HG03108 (cell line): ENCODE measurements around the gene ANTXR1.

ENCODE experiments used
- ATAC-seq: cut with Tn5 transposase; IDR thresholded peaks from one replicate; pipeline ENCODE4 v1.9.1; 2021; ENCODE audit warnings: moderate library complexity; ENCODE audit not compliant: unreplicated experiment

The ANTXR1 gene

GRCh38 chr2:69096326-69097095 is 83.5 kb downstream of the ANTXR1 start:
- ATAC-seq = no peak

DNA sequence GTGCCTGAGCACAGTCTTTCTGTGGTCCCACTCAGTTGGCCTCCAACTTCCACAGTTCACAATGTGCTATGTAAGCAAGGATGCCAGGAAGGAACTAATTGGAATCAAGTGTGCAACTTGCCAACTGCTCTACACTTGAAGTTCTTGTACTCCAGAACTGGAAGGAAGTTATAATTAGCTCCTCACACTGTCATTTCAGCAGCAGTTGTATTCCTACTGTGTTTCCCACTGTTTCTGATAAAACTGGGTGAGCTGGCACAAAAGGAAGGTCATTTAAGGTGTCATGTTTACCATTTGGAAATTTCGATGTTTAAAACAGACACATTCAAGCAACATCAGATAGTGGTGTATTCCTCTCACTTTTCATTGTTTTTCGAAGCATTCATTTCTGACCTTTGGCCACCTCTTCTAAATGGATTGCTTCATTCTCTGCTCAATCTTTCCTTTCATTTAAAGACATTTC is 84.2 kb downstream of the ANTXR1 start:
- ATAC-seq = no peak

DNA sequence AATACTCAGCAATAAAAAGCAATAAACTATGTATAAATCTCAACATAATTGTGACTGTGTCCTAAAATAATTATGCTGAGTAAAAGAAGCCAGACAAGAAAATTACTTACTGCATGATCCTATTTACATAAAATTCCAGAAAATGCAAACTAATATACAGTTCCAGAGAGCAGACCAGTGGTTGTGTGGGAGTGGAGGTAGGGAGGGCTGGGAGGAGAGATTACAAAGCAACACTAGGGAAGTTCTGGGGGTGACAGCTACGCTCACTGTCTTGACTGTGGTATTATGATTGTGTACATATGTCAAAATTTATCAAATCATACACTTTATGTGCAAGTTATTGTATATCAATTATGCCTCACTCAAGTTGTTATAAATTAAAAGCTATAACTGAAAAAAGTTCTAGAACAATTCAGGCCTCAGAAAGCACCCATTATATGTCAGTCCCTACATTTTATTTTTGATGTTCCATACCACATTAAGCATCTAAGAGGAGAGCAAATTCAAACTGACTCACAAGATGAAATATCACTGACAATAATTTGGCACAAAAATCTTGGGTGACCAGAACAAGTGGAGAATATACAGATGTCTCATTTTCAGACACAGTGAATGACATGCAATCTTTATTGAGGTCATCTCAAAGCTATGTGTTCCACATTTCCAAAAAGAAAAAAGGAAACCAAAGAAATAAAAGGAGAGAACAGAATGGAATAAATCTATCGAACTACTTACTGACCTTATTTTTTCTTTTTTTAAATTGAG is 85.1 kb downstream of the ANTXR1 start:
- ATAC-seq = no peak

- ATAC-seq = no peak
These were observed 86.6 kb downstream of the ANTXR1 start for GRCh38 chr2:69099541-69099940.

- no peak for ATAC-seq
These were observed 87.3 kb downstream of the ANTXR1 start for GRCh38 chr2:69100220-69100723.

- ATAC-seq = no peak
These were observed 89.1 kb downstream of the ANTXR1 start for GRCh38 chr2:69102041-69102593.

- ATAC-seq = no peak
These were observed 90.4 kb downstream of the ANTXR1 start for GRCh38 chr2:69103419-69103818.

GRCh38 chr2:69104261-69104660 is 91.3 kb downstream of the ANTXR1 start:
- no peak for ATAC-seq

DNA sequence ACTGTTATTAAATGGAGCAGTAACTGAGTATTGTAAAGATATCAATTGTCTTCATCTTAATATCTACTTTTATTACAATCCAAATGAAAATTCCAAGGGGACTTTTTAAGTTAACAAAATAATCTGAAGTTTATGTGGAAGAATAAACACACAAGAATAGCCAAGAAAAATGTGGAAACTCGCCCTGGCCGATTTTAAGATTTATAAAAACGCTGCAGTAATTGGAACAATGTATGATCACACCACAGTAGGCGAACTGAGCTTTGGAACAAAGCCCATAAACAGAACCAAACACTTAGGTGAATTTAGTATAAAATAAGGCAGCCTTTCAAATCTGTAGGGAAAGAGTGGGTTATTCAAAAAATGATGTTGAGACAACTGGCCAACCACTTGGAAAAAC is 96.3 kb downstream of the ANTXR1 start:
- ATAC-seq = no peak

- no peak for ATAC-seq
These were observed 98.1 kb downstream of the ANTXR1 start for GRCh38 chr2:69111076-69111475.

- no peak for ATAC-seq
These were observed 100.6 kb downstream of the ANTXR1 start for GRCh38 chr2:69113627-69114026.

GRCh38 chr2:69114534-69114933 is 101.6 kb downstream of the ANTXR1 start:
- no peak for ATAC-seq

DNA sequence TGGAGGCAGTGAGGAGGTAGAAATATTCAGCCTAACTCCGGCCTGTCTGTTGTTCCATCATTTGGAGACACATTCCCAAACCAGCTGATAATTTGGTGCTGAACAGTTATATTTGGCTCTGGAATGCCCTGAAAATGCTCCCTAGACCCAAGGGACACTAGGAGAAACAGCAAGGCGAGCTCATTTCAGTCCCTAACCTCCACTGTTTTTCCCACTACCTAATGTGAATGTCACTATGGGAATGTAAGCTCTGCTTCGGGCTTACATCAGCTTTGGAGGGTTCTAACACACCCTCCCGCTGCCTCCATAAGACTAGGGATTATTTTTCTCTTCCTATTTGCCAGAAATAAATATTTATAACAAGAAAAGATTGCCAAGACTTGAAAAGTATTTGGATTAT is 103.5 kb downstream of the ANTXR1 start:
- ATAC-seq = no peak

GRCh38 chr2:69118609-69119008 is 105.6 kb downstream of the ANTXR1 start:
- no peak for ATAC-seq

- ATAC-seq = no peak
These were observed 106.3 kb downstream of the ANTXR1 start for GRCh38 chr2:69119104-69119894.

GRCh38 chr2:69122271-69122670 is 109.3 kb downstream of the ANTXR1 start:
- ATAC-seq = no peak

DNA sequence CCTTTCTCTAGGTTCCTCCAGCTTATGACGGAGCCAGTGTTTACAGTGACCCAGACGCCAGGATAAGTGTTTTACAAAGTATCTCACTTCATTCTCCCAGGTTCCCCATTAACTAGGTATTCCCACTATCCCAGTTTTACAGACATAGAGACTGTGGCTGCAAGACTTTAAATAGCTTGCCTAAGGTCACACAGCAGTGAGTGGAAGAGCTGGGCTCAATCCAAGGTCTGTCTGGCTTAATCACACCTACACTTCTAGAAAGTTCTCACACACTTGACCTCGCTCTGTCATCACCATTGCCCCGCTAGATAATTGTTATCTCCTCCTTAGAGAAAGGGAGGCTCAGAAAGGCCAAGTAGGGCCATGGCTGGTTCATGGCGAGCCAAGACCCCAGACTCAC is 110.2 kb downstream of the ANTXR1 start:
- ATAC-seq = no peak

DNA sequence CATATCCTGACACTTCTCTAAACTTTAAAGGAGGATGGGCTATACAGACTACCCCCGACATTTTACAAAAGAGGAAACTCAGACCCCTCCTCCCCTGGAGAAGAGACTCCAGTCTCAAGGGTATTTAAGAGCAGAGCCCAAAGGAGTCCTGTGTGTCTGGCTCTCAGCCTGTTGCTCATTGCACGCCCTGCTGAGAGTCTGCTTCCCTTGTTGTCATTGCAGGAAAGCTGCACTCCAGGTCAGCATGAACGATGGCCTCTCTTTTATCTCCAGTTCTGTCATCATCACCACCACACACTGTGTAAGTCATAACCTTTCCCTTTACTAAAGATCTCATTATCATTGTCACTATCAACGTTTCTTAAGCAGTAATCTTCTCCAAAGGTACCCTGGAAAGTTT is 111.4 kb downstream of the ANTXR1 start:
- no peak for ATAC-seq

GRCh38 chr2:69125816-69126215 is 112.8 kb downstream of the ANTXR1 start:
- ATAC-seq = no peak

GRCh38 chr2:69126341-69126740 is 113.4 kb downstream of the ANTXR1 start:
- ATAC-seq = no peak

GRCh38 chr2:69131452-69131851 is 118.5 kb downstream of the ANTXR1 start:
- no peak for ATAC-seq
